ENCODE measurements around the gene ITPRID1. TPM values are rescaled to one million over a fixed set of nuclear protein-coding genes. Genes with fewer than 3 reads are reported as not detected.

ITPRID1 gene
- total and polyA plus RNA-seq, 2 of the 13 experiments (the other 11 are each of a cell fraction or from before 2014, with no cell fraction given) = not detected

GRCh38 chr7:31695859-31696614 is 182.1 kb downstream of the ITPRID1 start:
- FAIRE-seq (no peak), DNase-seq (ENCODE audit: low spot score) (no peak), ATAC-seq (no peak)
- POLR2A ChIA-PET = no interaction called here
- H3K9ac ChIP-seq (ENCODE audit: insufficient read depth, low read depth, low read length) = no peak overlapping the region
- H3K36me3 ChIP-seq (replicated peaks in 1 of 2; ENCODE audit: control insufficient read depth in 1 of 2, insufficient read depth in 2 of 2, low read length in 2 of 2) = no peaks in the 10 kb centered on the region
- H2AFZ ChIP-seq (ENCODE audit: low read length) = no peak overlapping the region
- intact Hi-C loops (cut with micrococcal nuclease; ENCODE audit: unreplicated experiment) (no loop called here), in situ Hi-C loops (cut with HindIII; ENCODE audit: extremely low pct_ligation_motif_present, low pct_unique_long_range_greater_than_20kb) (no loop called here)
- H3K27me3 ChIP-seq (ENCODE audit: control insufficient read depth in 1 of 2, insufficient read depth in 2 of 2, low read length in 2 of 2) = no peaks in the 10 kb centered on the region
- no peak overlapping the region for H3K27ac ChIP-seq (ENCODE audit: extremely low read length, insufficient read depth, low read length)
- no peak overlapping the region for H3K4me2 ChIP-seq (ENCODE audit: low read depth, low read length)
- H3K9me3 ChIP-seq (ENCODE audit: low read length) = no peaks in the 10 kb centered on the region
- H3K4me1 ChIP-seq (ENCODE audit: insufficient read depth, low read length) = no peaks in the 10 kb centered on the region
- TF ChIP-seq SRF (IDR thresholded peaks at IDR 0.05; ENCODE audit: low read depth, low read length) (no peak), ZSCAN20 (CRISPR knock-in tag; IDR thresholded peaks at IDR 0.05; ENCODE audit: borderline replicate concordance) (no peak), KDM2A (CRISPR knock-in tag; IDR thresholded peaks at IDR 0.05; ENCODE audit: borderline replicate concordance, low read depth) (no peak), ZNF749 (CRISPR knock-in tag; IDR thresholded peaks at IDR 0.05; ENCODE audit: borderline replicate concordance) (no peak), AGO1 (IDR thresholded peaks at IDR 0.05; ENCODE audit: low read depth, low read length, poor library complexity, severe bottlenecking) (no peak)
- no peaks in the 10 kb centered on the region for H4K20me1 ChIP-seq (ENCODE audit: insufficient read depth, low read length)
- WGBS (ENCODE audit: low lambda C conversion rate) = 8% methylated on average over 5 of the region's 6 CpGs
- BruUV-seq (replicated peaks) = no TSS peak
- H3K79me2 ChIP-seq (ENCODE audit: insufficient read depth, low read length) = no peaks in the 10 kb centered on the region
- CTCF ChIA-PET (ENCODE audit: low intra/inter-chr PET ratio, low total read pairs) = no interaction called here
- H3K4me3 ChIP-seq (replicated peaks in 1 of 3; ENCODE audit: insufficient read depth in 1 of 3, low read depth in 2 of 3, low read length in 3 of 3) = no peak overlapping the region

GRCh38 chr7:31699050-31699449 is 185.2 kb downstream of the ITPRID1 start:
- POLR2A ChIA-PET = no interaction called here
- Histone ChIP-seq H3K27ac (ENCODE audit: extremely low read length, insufficient read depth, low read length) (no peak overlapping the region), H3K4me3 (replicated peaks in 1 of 3; ENCODE audit: insufficient read depth in 1 of 3, low read depth in 2 of 3, low read length in 3 of 3) (no peak overlapping the region), H3K9ac (ENCODE audit: insufficient read depth, low read depth, low read length) (no peak overlapping the region), H3K79me2 (ENCODE audit: insufficient read depth, low read length) (no peaks in the 10 kb centered on the region), H3K4me1 (ENCODE audit: insufficient read depth, low read length) (no peaks in the 10 kb centered on the region), H2AFZ (ENCODE audit: low read length) (no peak overlapping the region), H3K27me3 (ENCODE audit: control insufficient read depth in 1 of 2, insufficient read depth in 2 of 2, low read length in 2 of 2) (no peaks in the 10 kb centered on the region), H3K4me2 (ENCODE audit: low read depth, low read length) (no peak overlapping the region), H3K36me3 (replicated peaks in 1 of 2; ENCODE audit: control insufficient read depth in 1 of 2, insufficient read depth in 2 of 2, low read length in 2 of 2) (no peaks in the 10 kb centered on the region), H3K9me3 (ENCODE audit: low read length) (no peaks in the 10 kb centered on the region), H4K20me1 (ENCODE audit: insufficient read depth, low read length) (no peaks in the 10 kb centered on the region)
- FAIRE-seq (no peak), DNase-seq (ENCODE audit: low spot score) (no peak), ATAC-seq (no peak)
- 0% methylated on average over 2 of the region's 2 CpGs for WGBS (ENCODE audit: low lambda C conversion rate)
- in situ Hi-C loops (cut with HindIII; ENCODE audit: extremely low pct_ligation_motif_present, low pct_unique_long_range_greater_than_20kb) = no loop called here
- intact Hi-C loops (cut with micrococcal nuclease; ENCODE audit: unreplicated experiment) = no loop called here
- BruUV-seq (replicated peaks) = no TSS peak
- CTCF ChIA-PET (ENCODE audit: low intra/inter-chr PET ratio, low total read pairs) = no interaction called here
- TF ChIP-seq SIX4 (CRISPR knock-in tag; IDR thresholded peaks at IDR 0.05) (no peak), RFX3 (CRISPR knock-in tag; IDR thresholded peaks at IDR 0.05) (no peak), STAG1 (CRISPR knock-in tag; IDR thresholded peaks at IDR 0.05) (no peak), ZNF18 (CRISPR knock-in tag; IDR thresholded peaks at IDR 0.05; ENCODE audit: insufficient replicate concordance) (no peak), NFIB (CRISPR knock-in tag; IDR thresholded peaks at IDR 0.05; ENCODE audit: borderline replicate concordance) (no peak), SP5 (CRISPR knock-in tag; IDR thresholded peaks at IDR 0.05; ENCODE audit: borderline replicate concordance, low read depth) (no peak), ZNF124 (CRISPR knock-in tag; IDR thresholded peaks at IDR 0.05) (no peak), GTF2F1 (IDR thresholded peaks at IDR 0.05; ENCODE audit: low read length) (no peak), ZNF790 (CRISPR knock-in tag; IDR thresholded peaks at IDR 0.05; ENCODE audit: borderline replicate concordance) (no peak), ZNF331 (CRISPR knock-in tag; IDR thresholded peaks at IDR 0.05) (no peak)
- TF ChIP-seq, protein P1, sequence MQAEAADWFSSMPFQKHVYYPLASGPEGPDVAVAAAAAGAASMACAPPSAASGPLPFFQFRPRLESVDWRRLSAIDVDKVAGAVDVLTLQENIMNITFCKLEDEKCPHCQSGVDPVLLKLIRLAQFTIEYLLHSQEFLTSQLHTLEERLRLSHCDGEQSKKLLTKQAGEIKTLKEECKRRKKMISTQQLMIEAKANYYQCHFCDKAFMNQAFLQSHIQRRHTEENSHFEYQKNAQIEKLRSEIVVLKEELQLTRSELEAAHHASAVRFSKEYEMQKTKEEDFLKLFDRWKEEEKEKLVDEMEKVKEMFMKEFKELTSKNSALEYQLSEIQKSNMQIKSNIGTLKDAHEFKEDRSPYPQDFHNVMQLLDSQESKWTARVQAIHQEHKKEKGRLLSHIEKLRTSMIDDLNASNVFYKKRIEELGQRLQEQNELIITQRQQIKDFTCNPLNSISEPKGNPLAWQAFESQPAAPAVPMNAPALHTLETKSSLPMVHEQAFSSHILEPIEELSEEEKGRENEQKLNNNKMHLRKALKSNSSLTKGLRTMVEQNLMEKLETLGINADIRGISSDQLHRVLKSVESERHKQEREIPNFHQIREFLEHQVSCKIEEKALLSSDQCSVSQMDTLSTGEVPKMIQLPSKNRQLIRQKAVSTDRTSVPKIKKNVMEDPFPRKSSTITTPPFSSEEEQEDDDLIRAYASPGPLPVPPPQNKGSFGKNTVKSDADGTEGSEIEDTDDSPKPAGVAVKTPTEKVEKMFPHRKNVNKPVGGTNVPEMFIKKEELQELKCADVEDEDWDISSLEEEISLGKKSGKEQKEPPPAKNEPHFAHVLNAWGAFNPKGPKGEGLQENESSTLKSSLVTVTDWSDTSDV (CRISPR knock-in tag; IDR thresholded peaks at IDR 0.05) = no peak

Data from HepG2 (cell line).